Sigmoid colon (tissue), 7 donors: Measurements from ENCODE around the gene AGBL1. TPM values are rescaled to one million over a fixed set of nuclear protein-coding genes. Genes with fewer than 3 reads are reported as not detected.

Source experiments
- DNase-seq: peaks from one replicate; pipeline ENCODE4 v3.0.0-alpha.2; 2019
- H3K27ac ChIP-seq, 4 donors: fragments of 200-600 bp; sonication (generic); one replicate each; pipeline ENCODE4 v1.5.1; 2016 to 2019; ENCODE audit warnings: mild to moderate bottlenecking in 1 of 4
- H3K27me3 ChIP-seq, 3 donors: fragments of 200-600 bp; sonication (generic); one replicate each; pipeline ENCODE4 v1.5.1; 2019; ENCODE audit warnings: mild to moderate bottlenecking in 1 of 3
- H3K36me3 ChIP-seq, 4 donors: fragments of 200-600 bp; sonication (generic); one replicate each; pipeline ENCODE4 v1.5.1; 2016 to 2019
- H3K4me1 ChIP-seq, 4 donors: fragments of 200-600 bp; sonication (generic); one replicate each; pipeline ENCODE4 v1.5.1; 2017 to 2019
- H3K4me3 ChIP-seq, 4 donors: fragments of 200-600 bp; sonication (generic); one replicate each; pipeline ENCODE4 v1.5.1; 2017 to 2019; ENCODE audit warnings: mild to moderate bottlenecking in 2 of 4, moderate library complexity in 1 of 4
- H3K9me3 ChIP-seq, 4 donors: fragments of 200-600 bp in 3 of 4; sonication (generic) in 3 of 4; one replicate each; pipeline versions ENCODE4 v1.5.1 to v1.6.1; 2013 to 2019
- EP300 ChIP-seq, 4 donors: sonication (generic); formaldehyde crosslinking; IDR thresholded peaks; one replicate each; pipeline ENCODE4 v1.6.1; 2017; ENCODE audit warnings: antibody characterized with exemption in 4 of 4
- POLR2A ChIP-seq, 2 donors: fragments of 450-650 bp; IDR thresholded peaks; one replicate each; pipeline ENCODE4 v1.6.1; 2016; ENCODE audit warnings: antibody characterized with exemption in 2 of 2, mild to moderate bottlenecking in 2 of 2, moderate library complexity in 2 of 2
- POLR2AphosphoS5 ChIP-seq, 4 donors: sonication (generic); formaldehyde crosslinking; IDR thresholded peaks; one replicate each; pipeline ENCODE4 v1.6.1; 2017; ENCODE audit warnings: antibody characterized with exemption in 4 of 4
- WGBS, 2 donors: extraction: QIAGEN DNeasy Blood & Tissue Kit; methylation state at CpG; one replicate each; pipeline ENCODE4 v1.1.7; 2013; 5-methylcytosine and 5-hydroxymethylcytosine counted together
- intact Hi-C: fragments of 100-400 bp; cut with DNase I; formaldehyde crosslinking; loops from one replicate; pipeline ENCODE4 v1.15.1; 2023
- polyA plus RNA-seq, 3 donors: library from polyadenylated mRNA; stranded (reverse); fragments of 200-250 nt; gene quantifications; one replicate each; pipeline ENCODE4 v1.2.3, GENCODE V29; 2013
- total RNA-seq, 4 donors: library from RNA; depleted of rRNA; stranded (reverse); fragments of >200 nt; gene quantifications; one replicate each; pipeline ENCODE4 v1.1.0, GENCODE V29; 2016
- TF ChIP-seq, protein P1 (sequence below), 4 experiments: fragments of 450-650 bp in 3 of 4; fragments of 200-600 bp in 1 of 4; IDR thresholded peaks; one replicate each; pipeline ENCODE4 v1.5.1; 2016 to 2019; ENCODE audit warnings: antibody characterized with exemption in 4 of 4, mild to moderate bottlenecking in 3 of 4, moderate library complexity in 2 of 4
- donor health status: healthy with polysubstance abuse.
- donor health status: Bipolar disorder and iron deficiency.
- donor health status: healthy.

Gene AGBL1
- total and polyA plus RNA-seq, 7 donors, result 0.16 to 0.28 TPM; not detected in 5

DNA sequence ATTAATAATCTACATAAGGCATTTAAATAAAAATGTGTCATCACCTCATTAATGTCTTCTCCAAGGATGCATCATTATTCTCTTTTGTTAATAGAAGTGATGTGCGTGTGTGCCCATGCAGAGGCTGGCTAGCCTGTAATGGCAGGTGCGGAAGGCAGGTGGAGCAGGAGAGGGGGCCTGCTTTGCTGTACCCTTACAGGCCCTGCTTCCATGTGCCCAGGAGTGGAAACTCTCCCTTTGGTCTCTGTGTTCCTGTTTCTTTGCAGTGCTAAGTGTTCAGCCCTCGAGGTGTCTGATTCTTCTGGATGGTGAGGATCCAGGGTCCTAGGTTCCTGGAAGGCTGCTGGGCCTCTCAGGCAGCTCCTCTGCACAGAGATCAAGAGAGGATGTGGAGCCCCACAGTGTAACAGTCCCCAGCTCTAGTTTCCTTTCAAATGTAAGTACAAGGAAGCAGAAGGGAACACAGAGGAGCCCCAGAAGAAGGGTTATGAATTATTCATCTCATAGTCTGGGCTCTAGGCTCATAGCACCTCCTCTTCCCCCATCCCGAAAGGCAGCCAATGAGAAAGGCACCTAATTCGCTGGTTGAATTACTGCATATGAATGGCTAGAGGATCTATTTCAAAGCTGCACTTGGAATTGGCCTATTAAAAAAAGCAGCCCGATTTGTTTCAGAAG, 39.2 kb upstream of the AGBL1 start:
- WGBS, 2 donors, result 74 to 83% methylated on average over 6 of the region's 6 CpGs
- no peak for TF ChIP-seq POLR2AphosphoS5 (IDR thresholded peaks at IDR 0.05)

DNA sequence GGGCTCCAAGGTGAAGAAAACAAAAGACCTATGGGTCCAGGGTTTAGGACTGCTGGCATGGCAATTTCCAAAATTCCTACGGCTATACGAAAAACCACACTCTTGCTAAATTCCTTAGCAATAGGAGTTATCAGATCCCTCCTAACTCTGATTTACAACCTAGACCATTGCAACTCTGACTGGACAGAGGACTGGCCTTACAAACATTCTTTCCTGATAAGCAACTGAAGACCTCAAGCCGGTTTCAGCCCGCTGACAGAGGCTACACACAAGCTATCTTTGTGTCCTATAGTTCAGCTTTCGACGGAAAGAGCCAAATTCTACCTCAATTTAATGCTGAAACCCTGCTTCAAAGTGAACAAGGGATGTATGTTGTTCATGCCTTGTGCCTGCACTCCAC, 38.3 kb upstream of the AGBL1 start:
- no peak overlapping the region for H3K27ac ChIP-seq
- intact Hi-C loops, result no loop called here
- H3K27me3 ChIP-seq, result no peaks in the 10 kb centered on the region
- WGBS, 2 donors, result 49 to 51% methylated on average over 6 of the region's 6 CpGs
- TF ChIP-seq, protein P1, sequence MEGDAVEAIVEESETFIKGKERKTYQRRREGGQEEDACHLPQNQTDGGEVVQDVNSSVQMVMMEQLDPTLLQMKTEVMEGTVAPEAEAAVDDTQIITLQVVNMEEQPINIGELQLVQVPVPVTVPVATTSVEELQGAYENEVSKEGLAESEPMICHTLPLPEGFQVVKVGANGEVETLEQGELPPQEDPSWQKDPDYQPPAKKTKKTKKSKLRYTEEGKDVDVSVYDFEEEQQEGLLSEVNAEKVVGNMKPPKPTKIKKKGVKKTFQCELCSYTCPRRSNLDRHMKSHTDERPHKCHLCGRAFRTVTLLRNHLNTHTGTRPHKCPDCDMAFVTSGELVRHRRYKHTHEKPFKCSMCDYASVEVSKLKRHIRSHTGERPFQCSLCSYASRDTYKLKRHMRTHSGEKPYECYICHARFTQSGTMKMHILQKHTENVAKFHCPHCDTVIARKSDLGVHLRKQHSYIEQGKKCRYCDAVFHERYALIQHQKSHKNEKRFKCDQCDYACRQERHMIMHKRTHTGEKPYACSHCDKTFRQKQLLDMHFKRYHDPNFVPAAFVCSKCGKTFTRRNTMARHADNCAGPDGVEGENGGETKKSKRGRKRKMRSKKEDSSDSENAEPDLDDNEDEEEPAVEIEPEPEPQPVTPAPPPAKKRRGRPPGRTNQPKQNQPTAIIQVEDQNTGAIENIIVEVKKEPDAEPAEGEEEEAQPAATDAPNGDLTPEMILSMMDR (IDR thresholded peaks at IDR 0.05), result no peak
- TF ChIP-seq POLR2A (IDR thresholded peaks at IDR 0.05) (no peak), POLR2AphosphoS5 (IDR thresholded peaks at IDR 0.05) (no peak), EP300 (IDR thresholded peaks at IDR 0.05) (no peak)
- DNase-seq, result no peak
- H3K36me3 ChIP-seq, result no peaks in the 10 kb centered on the region
- no peak overlapping the region for H3K4me3 ChIP-seq
- no peaks in the 10 kb centered on the region for H3K4me1 ChIP-seq
- H3K9me3 ChIP-seq, result no peaks in the 10 kb centered on the region

More for the DNA sequence above, 39.2 kb upstream of the AGBL1 start:
- intact Hi-C loops, result no loop called here
- Histone ChIP-seq H3K27ac (no peak overlapping the region), H3K27me3 (no peaks in the 10 kb centered on the region), H3K4me3 (no peak overlapping the region), H3K9me3 (no peaks in the 10 kb centered on the region), H3K4me1 (no peaks in the 10 kb centered on the region), H3K36me3 (no peaks in the 10 kb centered on the region)
- DNase-seq, result no peak

DNA sequence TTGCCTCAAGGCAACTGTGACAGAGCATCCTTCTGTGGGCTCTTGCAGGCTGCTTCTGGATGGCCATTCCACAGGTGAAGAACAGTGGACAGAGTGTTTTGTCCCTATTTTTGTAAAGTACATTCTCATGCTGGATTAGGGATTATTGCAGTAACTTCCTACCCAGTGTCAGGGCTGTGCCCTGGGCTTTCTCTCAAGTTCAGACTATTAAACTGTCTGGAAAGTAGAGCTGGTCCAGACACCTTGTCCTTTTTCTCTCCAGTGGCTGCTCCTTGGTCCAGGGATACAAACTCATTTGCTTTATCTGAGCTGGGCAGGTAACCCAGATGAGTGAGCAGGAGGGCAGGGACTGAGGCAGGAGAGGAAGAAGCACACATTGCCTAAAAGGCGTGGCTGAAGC, 37.4 kb upstream of the AGBL1 start:
- Histone ChIP-seq H3K27me3 (no peaks in the 10 kb centered on the region), H3K9me3 (no peaks in the 10 kb centered on the region), H3K4me3 (no peak overlapping the region), H3K4me1 (no peaks in the 10 kb centered on the region), H3K27ac (no peak overlapping the region), H3K36me3 (no peaks in the 10 kb centered on the region)
- 45 to 81% methylated on average over 1 of the region's 1 CpG for whole genome bisulfite sequencing, 2 donors
- TF ChIP-seq, protein P1 (IDR thresholded peaks at IDR 0.05), result no peak
- TF ChIP-seq POLR2A (IDR thresholded peaks at IDR 0.05) (no peak), POLR2AphosphoS5 (IDR thresholded peaks at IDR 0.05) (no peak), EP300 (IDR thresholded peaks at IDR 0.05) (no peak)
- DNase-seq, result no peak
- intact Hi-C loops, result no loop called here

DNA sequence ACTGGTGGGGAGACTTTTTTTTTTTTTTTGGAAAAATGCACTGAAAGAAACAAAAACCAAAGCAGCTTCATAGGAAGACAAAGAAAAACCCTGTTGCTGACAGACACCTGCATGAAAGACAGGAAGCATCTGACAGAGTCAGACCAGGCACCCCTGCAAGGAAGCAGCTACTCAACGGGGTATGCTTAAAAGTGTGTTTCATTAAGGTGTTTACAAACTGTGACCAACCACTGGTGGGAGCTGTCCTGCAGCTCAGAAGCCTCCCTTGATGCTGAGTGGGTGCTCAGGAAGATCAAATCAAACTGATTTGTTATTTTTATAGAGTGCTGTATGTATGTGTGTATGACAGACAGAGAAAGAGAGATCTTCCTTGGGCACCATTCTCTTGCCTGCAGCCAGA, 34.7 kb upstream of the AGBL1 start:
- H3K27ac ChIP-seq, result no peak overlapping the region
- H3K4me1 ChIP-seq, result no peaks in the 10 kb centered on the region
- 9 to 33% methylated on average over 1 of the region's 1 CpG for WGBS, 2 donors
- intact Hi-C loops, result no loop called here
- H3K36me3 ChIP-seq, result no peaks in the 10 kb centered on the region
- DNase-seq, result no peak
- H3K4me3 ChIP-seq, result no peak overlapping the region
- no peak for TF ChIP-seq POLR2AphosphoS5 (IDR thresholded peaks at IDR 0.05)
- TF ChIP-seq POLR2A (IDR thresholded peaks at IDR 0.05), result no peak
- no peak for TF ChIP-seq EP300 (IDR thresholded peaks at IDR 0.05)
- no peaks in the 10 kb centered on the region for H3K9me3 ChIP-seq
- H3K27me3 ChIP-seq, result no peaks in the 10 kb centered on the region

DNA sequence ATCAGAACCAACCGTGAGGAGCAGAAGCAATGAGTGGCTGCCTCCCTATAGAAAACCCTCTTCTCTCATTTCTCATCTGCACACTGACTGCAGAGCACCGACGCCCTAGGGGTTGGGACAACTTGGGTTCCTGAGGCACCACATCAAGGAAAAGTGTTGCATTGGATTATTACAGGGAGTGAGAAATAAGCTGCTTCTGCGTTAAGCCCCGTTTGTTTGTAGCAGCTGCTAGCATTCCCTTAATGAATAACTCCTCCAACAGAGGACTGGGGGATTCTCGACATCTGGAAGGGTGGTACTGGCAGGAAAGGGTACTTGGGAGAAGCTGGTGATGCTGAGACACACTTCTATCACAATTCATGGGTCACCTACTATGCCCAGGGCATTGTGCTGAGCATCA, 25.3 kb upstream of the AGBL1 start:
- no peaks in the 10 kb centered on the region for H3K4me1 ChIP-seq
- no peaks in the 10 kb centered on the region for H3K27me3 ChIP-seq
- no peaks in the 10 kb centered on the region for H3K9me3 ChIP-seq
- no peak overlapping the region for H3K27ac ChIP-seq
- intact Hi-C loops, result no loop called here
- no peak overlapping the region for H3K4me3 ChIP-seq
- no peak for DNase-seq
- H3K36me3 ChIP-seq, result no peaks in the 10 kb centered on the region
- TF ChIP-seq POLR2A (IDR thresholded peaks at IDR 0.05) (no peak), POLR2AphosphoS5 (IDR thresholded peaks at IDR 0.05) (no peak), EP300 (IDR thresholded peaks at IDR 0.05) (no peak)
- TF ChIP-seq, protein P1 (IDR thresholded peaks at IDR 0.05), result no peak
- WGBS, 2 donors, result 69 to 75% methylated on average over 6 of the region's 6 CpGs

DNA sequence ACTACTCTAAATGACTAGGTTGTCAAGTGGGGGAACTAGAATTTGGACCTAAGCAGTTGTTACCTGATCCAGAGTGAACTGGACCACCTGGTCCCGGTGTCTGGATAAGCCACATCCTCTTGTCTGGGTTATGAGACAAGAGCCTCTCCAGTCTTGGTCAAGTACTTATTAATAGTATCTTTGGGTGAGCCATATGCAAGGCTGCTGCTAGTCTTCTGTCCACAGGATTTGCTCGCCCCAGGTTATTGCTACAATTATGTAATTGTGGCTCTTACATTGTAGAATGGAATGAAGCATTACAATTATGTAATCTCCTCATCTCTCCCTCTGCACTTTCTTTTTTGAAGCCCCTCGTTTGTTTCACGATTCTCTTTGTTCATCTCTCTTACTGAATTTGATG, 24.0 kb upstream of the AGBL1 start:
- H3K36me3 ChIP-seq, result no peaks in the 10 kb centered on the region
- no peaks in the 10 kb centered on the region for H3K27me3 ChIP-seq
- H3K4me1 ChIP-seq, result no peaks in the 10 kb centered on the region
- H3K27ac ChIP-seq, result no peak overlapping the region
- TF ChIP-seq POLR2A (IDR thresholded peaks at IDR 0.05) (no peak), EP300 (IDR thresholded peaks at IDR 0.05) (no peak), POLR2AphosphoS5 (IDR thresholded peaks at IDR 0.05) (no peak)
- TF ChIP-seq, protein P1 (IDR thresholded peaks at IDR 0.05), result no peak
- no peaks in the 10 kb centered on the region for H3K9me3 ChIP-seq
- H3K4me3 ChIP-seq, result no peak overlapping the region
- no peak for DNase-seq
- intact Hi-C loops, result no loop called here
- 15 to 62% methylated on average over 4 of the region's 4 CpGs for WGBS, 2 donors
